Measurements from ENCODE around the gene TEX35. TPM values are rescaled to one million over a fixed set of nuclear protein-coding genes. Genes with fewer than 3 reads are reported as not detected.

TEX35 gene
- total RNA-seq, 1 experiment from 2014 or later: not detected

- Histone ChIP-seq H2AFZ (no peak overlapping the region), H3K9me2 (ENCODE audit: insufficient read depth) (no peaks in the 10 kb centered on the region), H3K4me2 (peak overlapping the region; percentile 84; the same call in 1 of the 2 replicates), H3K4me3 (no peak overlapping the region), H3F3A (ENCODE audit: insufficient read depth, low read depth) (peaks cover 50% of the 10 kb centered on the region), H4K20me1 (ENCODE audit: insufficient read depth) (no peaks in the 10 kb centered on the region), H3K9me3 (ENCODE audit: insufficient read depth, low read depth) (0 out of 2 replicates have a peak, but pooled peaks cover 4% of the 10 kb centered on the region), H3K4me1 (replicated peaks; ENCODE audit: insufficient read depth) (peaks cover 65% of the 10 kb centered on the region), H3K27ac (no peak overlapping the region), H3K36me3 (ENCODE audit: low read depth) (no peaks in the 10 kb centered on the region), H3K27me3 (ENCODE audit: insufficient read depth, low read depth) (no peaks in the 10 kb centered on the region), H3K79me2 (ENCODE audit: low read depth) (peaks cover 19% of the 10 kb centered on the region; the same call in 1 of the 2 replicates)
- ChIA-PET CTCF (no interaction called here), POLR2A (ENCODE audit: unreplicated experiment) (interaction anchor here (0.8 kb wide), 1 partner anchor 143 kb away, joined by 4 read pairs; no protein-coding TSS in a partner anchor)
- DNase-seq: no peak
- intact Hi-C loops (cut with micrococcal nuclease; ENCODE audit: unreplicated experiment): loop anchor here (5.0 kb wide), 2 partner anchors 281 to 306 kb away; no protein-coding TSS in a partner anchor
- BruUV-seq (replicated peaks): no TSS peak
- TF ChIP-seq CTCF (conservative IDR thresholded peaks at IDR 0.05): no peak
- no peak for TF ChIP-seq EZH2 (IDR thresholded peaks at IDR 0.05; ENCODE audit: low read depth)
These were observed 28.5 kb downstream of the TEX35 start for GRCh38 chr1:178541379-178541778.

DNA sequence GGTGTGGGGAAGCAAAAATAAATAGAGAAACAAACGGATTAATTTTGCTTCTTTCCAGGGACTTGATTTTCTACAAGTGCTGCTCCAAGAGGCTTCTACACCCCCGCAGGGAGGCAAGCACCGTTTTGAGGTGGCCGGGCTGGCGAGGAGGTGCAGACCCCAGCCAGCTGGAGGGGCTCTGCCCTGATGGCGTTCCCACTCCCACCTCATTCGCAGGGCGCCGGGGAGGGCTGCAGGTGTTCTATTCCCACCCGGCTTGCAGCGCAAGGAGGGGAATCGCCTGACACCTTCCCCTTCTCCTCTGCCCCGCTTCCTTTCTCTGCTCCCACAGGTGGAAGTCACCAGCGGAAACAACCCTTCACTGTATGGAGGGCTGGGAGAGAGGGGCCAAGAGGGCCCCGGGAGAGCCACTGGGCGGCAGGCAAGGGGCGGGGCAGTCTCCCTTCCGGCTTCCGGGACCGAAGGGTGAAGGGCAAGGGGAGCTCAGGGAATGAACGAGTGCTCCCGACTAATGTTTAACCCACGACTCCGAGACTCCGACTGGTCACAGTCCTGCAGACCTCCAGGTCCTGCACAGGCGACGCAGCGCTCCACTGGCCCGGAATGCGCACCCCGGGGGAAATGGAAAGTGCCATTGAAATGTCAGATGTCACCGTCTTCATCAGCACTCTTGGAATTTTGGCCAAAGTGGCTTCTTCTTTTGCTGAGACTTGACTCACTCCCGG is 29.1 kb downstream of the TEX35 start:
- POLR2A ChIA-PET (ENCODE audit: unreplicated experiment): interaction anchor here (0.6 kb wide), 2 partner anchors 273 to 825 kb away, joined by 3 to 5 read pairs; no protein-coding TSS in a partner anchor
- H3K9me2 ChIP-seq (ENCODE audit: insufficient read depth): no peaks in the 10 kb centered on the region

More for the DNA sequence above, 29.1 kb downstream of the TEX35 start:
- DNase-seq: peak in 1 of 2 experiments; percentile 40
- H3K27me3 ChIP-seq (ENCODE audit: insufficient read depth, low read depth): no peaks in the 10 kb centered on the region
- no peak for TF ChIP-seq EZH2 (IDR thresholded peaks at IDR 0.05; ENCODE audit: low read depth)
- no peak for TF ChIP-seq CTCF (conservative IDR thresholded peaks at IDR 0.05)
- peak overlapping the region; percentile 58; the same call in 1 of the 2 replicates for H3K27ac ChIP-seq
- intact Hi-C loops (cut with micrococcal nuclease; ENCODE audit: unreplicated experiment): loop anchor here (1.0 to 5.0 kb wide), 7 partner anchors 143 to 753 kb away; no protein-coding TSS in a partner anchor
- no TSS peak for BruUV-seq (replicated peaks)
- 0 out of 2 replicates have a peak, but pooled peaks cover 4% of the 10 kb centered on the region for H3K9me3 ChIP-seq (ENCODE audit: insufficient read depth, low read depth)
- H3K36me3 ChIP-seq (ENCODE audit: low read depth): no peaks in the 10 kb centered on the region
- peaks cover 60% of the 10 kb centered on the region for H3K4me1 ChIP-seq (replicated peaks; ENCODE audit: insufficient read depth)
- H3F3A ChIP-seq (ENCODE audit: insufficient read depth, low read depth): peaks cover 45% of the 10 kb centered on the region
- CTCF ChIA-PET: interaction anchor here (0.5 to 1.4 kb wide), 3 partner anchors 10 to 696 kb away, joined by 3 to 19 read pairs (median 4); no protein-coding TSS in a partner anchor
- H3K4me2 ChIP-seq: peak overlapping the region; percentile 84
- peak overlapping the region; percentile 87 for H2AFZ ChIP-seq
- no peaks in the 10 kb centered on the region for H4K20me1 ChIP-seq (ENCODE audit: insufficient read depth)
- H3K79me2 ChIP-seq (ENCODE audit: low read depth): peaks cover 19% of the 10 kb centered on the region; the same call in 1 of the 2 replicates
- H3K4me3 ChIP-seq: peak overlapping the region; percentile 67
